ENCODE measurements around the gene NDUFS4.

DNA sequence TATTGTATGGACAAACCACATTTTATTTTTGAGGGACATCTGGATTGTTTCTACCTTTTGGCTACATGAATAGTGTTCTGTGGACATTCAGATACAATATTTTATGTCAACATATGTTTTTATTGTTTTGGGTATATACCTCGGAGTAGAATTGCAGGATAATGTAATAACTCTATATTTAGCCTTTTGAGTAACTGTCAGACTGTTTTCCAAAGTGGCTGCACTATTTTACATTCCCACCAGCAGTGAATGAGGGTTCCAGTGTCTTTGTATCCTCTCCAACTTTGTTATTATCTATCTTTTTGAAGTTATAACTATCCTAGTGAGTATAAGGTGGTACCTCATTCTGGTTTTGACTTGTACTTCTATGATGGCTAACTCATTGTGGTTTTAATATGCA is 11.0 kb downstream of the NDUFS4 start:
- TF ChIP-seq, protein P1, sequence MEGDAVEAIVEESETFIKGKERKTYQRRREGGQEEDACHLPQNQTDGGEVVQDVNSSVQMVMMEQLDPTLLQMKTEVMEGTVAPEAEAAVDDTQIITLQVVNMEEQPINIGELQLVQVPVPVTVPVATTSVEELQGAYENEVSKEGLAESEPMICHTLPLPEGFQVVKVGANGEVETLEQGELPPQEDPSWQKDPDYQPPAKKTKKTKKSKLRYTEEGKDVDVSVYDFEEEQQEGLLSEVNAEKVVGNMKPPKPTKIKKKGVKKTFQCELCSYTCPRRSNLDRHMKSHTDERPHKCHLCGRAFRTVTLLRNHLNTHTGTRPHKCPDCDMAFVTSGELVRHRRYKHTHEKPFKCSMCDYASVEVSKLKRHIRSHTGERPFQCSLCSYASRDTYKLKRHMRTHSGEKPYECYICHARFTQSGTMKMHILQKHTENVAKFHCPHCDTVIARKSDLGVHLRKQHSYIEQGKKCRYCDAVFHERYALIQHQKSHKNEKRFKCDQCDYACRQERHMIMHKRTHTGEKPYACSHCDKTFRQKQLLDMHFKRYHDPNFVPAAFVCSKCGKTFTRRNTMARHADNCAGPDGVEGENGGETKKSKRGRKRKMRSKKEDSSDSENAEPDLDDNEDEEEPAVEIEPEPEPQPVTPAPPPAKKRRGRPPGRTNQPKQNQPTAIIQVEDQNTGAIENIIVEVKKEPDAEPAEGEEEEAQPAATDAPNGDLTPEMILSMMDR (IDR thresholded peaks at IDR 0.05; ENCODE audit: low read depth, low read length) = no peak
- TF ChIP-seq POLR2A (IDR thresholded peaks at IDR 0.05; ENCODE audit: extremely low read depth, insufficient read length) (no peak), MYC (IDR thresholded peaks at IDR 0.05; ENCODE audit: low read depth, low read length) (no peak)
- TF ChIP-seq, protein P2, sequence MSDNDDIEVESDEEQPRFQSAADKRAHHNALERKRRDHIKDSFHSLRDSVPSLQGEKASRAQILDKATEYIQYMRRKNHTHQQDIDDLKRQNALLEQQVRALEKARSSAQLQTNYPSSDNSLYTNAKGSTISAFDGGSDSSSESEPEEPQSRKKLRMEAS (IDR thresholded peaks at IDR 0.05; ENCODE audit: low read depth, low read length) = no peak

All from NB4 (cell line).